ENCODE measurements around the gene KCNG1. TPM values are rescaled to one million over a fixed set of nuclear protein-coding genes. Genes with fewer than 3 reads are reported as not detected.
A peak's percentile ranks its signal among the peaks of the same experiment; 100 is the strongest.

KCNG1 gene
- total RNA-seq, 1 donor from 2014 or later: not detected

GRCh38 chr20:50987493-50988210, 35.3 kb downstream of the KCNG1 start:
- Histone ChIP-seq H3K36me3 (no peaks in the 10 kb centered on the region), H3K4me1 (no peaks in the 10 kb centered on the region), H3K27ac (no peak overlapping the region), H3K9me3 (no peaks in the 10 kb centered on the region), H3K4me3 (no peak overlapping the region), H3K27me3 (peaks cover 29% of the 10 kb centered on the region)
- intact Hi-C loops (cut with DNase I): loop anchor here (5.0 kb wide), 1 partner anchor 320 kb away; no protein-coding TSS in a partner anchor
- ATAC-seq (peak; percentile 98), DNase-seq (no peak)
- peak; percentile 90 for TF ChIP-seq CTCF (IDR thresholded peaks at IDR 0.05)

- Histone ChIP-seq H3K4me3 (no peak overlapping the region), H3K27me3 (peaks cover 30% of the 10 kb centered on the region), H3K9me3 (no peaks in the 10 kb centered on the region), H3K36me3 (no peaks in the 10 kb centered on the region), H3K4me1 (peaks cover 3% of the 10 kb centered on the region), H3K27ac (no peak overlapping the region)
- no peak for DNase-seq
- intact Hi-C loops (cut with DNase I): no loop called here
- no peak for TF ChIP-seq CTCF (IDR thresholded peaks at IDR 0.05)
- no peak for ATAC-seq
These were observed 39.6 kb downstream of the KCNG1 start for GRCh38 chr20:50983321-50983720.

- Histone ChIP-seq H3K9me3 (no peaks in the 10 kb centered on the region), H3K27me3 (peaks cover 30% of the 10 kb centered on the region), H3K4me1 (peaks cover 3% of the 10 kb centered on the region), H3K36me3 (no peaks in the 10 kb centered on the region), H3K27ac (no peak overlapping the region), H3K4me3 (no peak overlapping the region)
- ATAC-seq (peak; percentile 53), DNase-seq (no peak)
- no peak for TF ChIP-seq CTCF (IDR thresholded peaks at IDR 0.05)
- intact Hi-C loops (cut with DNase I): no loop called here
These were observed 40.5 kb downstream of the KCNG1 start for GRCh38 chr20:50982363-50982762.

- Histone ChIP-seq H3K36me3 (no peaks in the 10 kb centered on the region), H3K27ac (no peak overlapping the region), H3K4me3 (no peak overlapping the region), H3K9me3 (no peaks in the 10 kb centered on the region), H3K27me3 (peaks cover 24% of the 10 kb centered on the region), H3K4me1 (peaks cover 3% of the 10 kb centered on the region)
- TF ChIP-seq CTCF (IDR thresholded peaks at IDR 0.05): no peak
- intact Hi-C loops (cut with DNase I): no loop called here
- DNase-seq (no peak), ATAC-seq (no peak)
These were observed 41.2 kb downstream of the KCNG1 start for GRCh38 chr20:50981714-50982048.

- no peaks in the 10 kb centered on the region for H3K36me3 ChIP-seq
- no peak overlapping the region for H3K27ac ChIP-seq
- ATAC-seq (peak; percentile 75), DNase-seq (no peak)
- peak; percentile 82 for TF ChIP-seq CTCF (IDR thresholded peaks at IDR 0.05)
- intact Hi-C loops (cut with DNase I): no loop called here
- peaks cover 20% of the 10 kb centered on the region for H3K27me3 ChIP-seq
- no peaks in the 10 kb centered on the region for H3K9me3 ChIP-seq
- peaks cover 3% of the 10 kb centered on the region for H3K4me1 ChIP-seq
- no peak overlapping the region for H3K4me3 ChIP-seq
These were observed 41.8 kb downstream of the KCNG1 start for GRCh38 chr20:50980851-50981713.
